OCI-LY7 (cell line): ENCODE results near the gene SLC6A18. TPM values are rescaled to one million over a fixed set of nuclear protein-coding genes. Genes with fewer than 3 reads are reported as not detected.

Source experiments
- BruUV-seq: library from RNA; stranded (reverse); fragments of 400-500 nt; replicated peaks from 2 replicates; lab custom pipeline; 2021; lab: Mats Ljungman, UMichigan
- CTCF ChIA-PET: fragments of 300-600 bp; sonication (Branson Sonifier 250); formaldehyde crosslinking; loops from one replicate; lab custom pipeline; 2022; ENCODE audit warnings: antibody characterized with exemption; ENCODE audit not compliant: unreplicated experiment; lab: Charles Lee
- POLR2A ChIA-PET: fragments of 300-600 bp; sonication (Branson Sonifier 250); formaldehyde crosslinking; loops from one replicate; lab custom pipeline; 2022; ENCODE audit warnings: antibody characterized with exemption; lab: Charles Lee
- DNase-seq: peaks from one replicate; pipeline ENCODE4 v3.0.0-alpha.2; 2015; ENCODE audit warnings: low spot score
- H2AFZ ChIP-seq: fragments of 200-600 bp; sonication (generic), shearing (Covaris generic); 2 replicates; pipeline ENCODE4 v1.6.1; 2014; ENCODE audit warnings: mild to moderate bottlenecking, antibody characterized with exemption, low read length, moderate library complexity
- H3K27ac ChIP-seq: fragments of 200-600 bp; sonication (generic); 2 replicates; pipeline ENCODE4 v1.5.1; 2014; ENCODE audit warnings: mixed run types, low read depth, mild to moderate bottlenecking, moderate library complexity, low read length, inconsistent platforms; ENCODE audit not compliant: poor library complexity, severe bottlenecking
- H3K36me3 ChIP-seq: fragments of 200-600 bp; sonication (generic); 2 replicates; pipeline ENCODE4 v1.6.1; 2014; ENCODE audit warnings: mild to moderate bottlenecking, antibody characterized with exemption, low read length, moderate library complexity, mixed read lengths; ENCODE audit not compliant: insufficient read depth
- H3K4me1 ChIP-seq: fragments of 200-600 bp; sonication (generic); 2 replicates; pipeline ENCODE4 v1.5.1; 2014; ENCODE audit warnings: mild to moderate bottlenecking, low read length; ENCODE audit not compliant: insufficient read depth, poor library complexity, severe bottlenecking
- H3K4me2 ChIP-seq: fragments of 200-600 bp; sonication (generic); 2 replicates; pipeline ENCODE4 v1.6.1; 2014; ENCODE audit warnings: mild to moderate bottlenecking, low read length
- H3K4me3 ChIP-seq: fragments of 200-600 bp; sonication (generic); 2 replicates; pipeline ENCODE4 v1.5.1; 2014; ENCODE audit warnings: mild to moderate bottlenecking, low read depth, low read length; ENCODE audit not compliant: poor library complexity, severe bottlenecking
- H3K79me2 ChIP-seq: fragments of 200-600 bp; sonication (generic); 2 replicates; pipeline ENCODE4 v1.6.1; 2016; ENCODE audit warnings: low read depth, mild to moderate bottlenecking, low read length, moderate library complexity, mixed read lengths; ENCODE audit not compliant: insufficient read depth
- H3K9me2 ChIP-seq: fragments of 200-600 bp; sonication (generic); 2 replicates; pipeline ENCODE4 v1.6.1; 2016; ENCODE audit warnings: mild to moderate bottlenecking, low read length, mixed read lengths; ENCODE audit not compliant: insufficient read depth
- H3K9me3 ChIP-seq: fragments of 200-600 bp; sonication (generic); 2 replicates; pipeline ENCODE4 v1.6.1; 2014; ENCODE audit warnings: mild to moderate bottlenecking, mixed run types, low read length, mixed read lengths
- H4K20me1 ChIP-seq: fragments of 200-600 bp; sonication (generic); 2 replicates; pipeline ENCODE4 v1.6.1; 2014; ENCODE audit warnings: mild to moderate bottlenecking, antibody characterized with exemption, low read length, moderate library complexity, mixed read lengths; ENCODE audit not compliant: insufficient read depth
- EZH2phosphoT487 ChIP-seq: fragments of 200-600 bp; sonication (generic); IDR thresholded peaks from 2 replicates; pipeline ENCODE4 v1.6.1; 2018; ENCODE audit warnings: low read depth, borderline replicate concordance, mild to moderate bottlenecking, mixed run types, antibody characterized with exemption, low read length, moderate library complexity, mixed read lengths
- intact Hi-C: fragments of 100-400 bp; cut with micrococcal nuclease; formaldehyde crosslinking; loops from one replicate; pipeline ENCODE4 v1.10.0; 2022; ENCODE audit not compliant: unreplicated experiment
- total RNA-seq, 2 experiments: library from RNA; depleted of rRNA in 1 of 2; stranded (reverse); fragments of >200 nt in 1 of 2; shearing (Covaris generic) in 1 of 2; gene quantifications; 2 replicates each; pipeline ENCODE4 v1.2.3, GENCODE V29; 2014 to 2022
- TF ChIP-seq, protein P1 (sequence below): fragments of 200-600 bp; sonication (generic); conservative IDR thresholded peaks from 2 replicates; pipeline ENCODE4 v1.5.1; 2014; ENCODE audit warnings: mild to moderate bottlenecking, antibody characterized with exemption, low read length, moderate library complexity, mixed read lengths

The SLC6A18 gene
- total RNA-seq, 2 experiments from 2014 or later, result not detected

- intact Hi-C loops, result no loop called here
- H3K4me3 ChIP-seq, result no peak overlapping the region
- no peak overlapping the region for H2AFZ ChIP-seq
- BruUV-seq, result no TSS peak
- no peaks in the 10 kb centered on the region for H3K4me1 ChIP-seq
- no peaks in the 10 kb centered on the region for H3K9me3 ChIP-seq
- TF ChIP-seq, protein P1, sequence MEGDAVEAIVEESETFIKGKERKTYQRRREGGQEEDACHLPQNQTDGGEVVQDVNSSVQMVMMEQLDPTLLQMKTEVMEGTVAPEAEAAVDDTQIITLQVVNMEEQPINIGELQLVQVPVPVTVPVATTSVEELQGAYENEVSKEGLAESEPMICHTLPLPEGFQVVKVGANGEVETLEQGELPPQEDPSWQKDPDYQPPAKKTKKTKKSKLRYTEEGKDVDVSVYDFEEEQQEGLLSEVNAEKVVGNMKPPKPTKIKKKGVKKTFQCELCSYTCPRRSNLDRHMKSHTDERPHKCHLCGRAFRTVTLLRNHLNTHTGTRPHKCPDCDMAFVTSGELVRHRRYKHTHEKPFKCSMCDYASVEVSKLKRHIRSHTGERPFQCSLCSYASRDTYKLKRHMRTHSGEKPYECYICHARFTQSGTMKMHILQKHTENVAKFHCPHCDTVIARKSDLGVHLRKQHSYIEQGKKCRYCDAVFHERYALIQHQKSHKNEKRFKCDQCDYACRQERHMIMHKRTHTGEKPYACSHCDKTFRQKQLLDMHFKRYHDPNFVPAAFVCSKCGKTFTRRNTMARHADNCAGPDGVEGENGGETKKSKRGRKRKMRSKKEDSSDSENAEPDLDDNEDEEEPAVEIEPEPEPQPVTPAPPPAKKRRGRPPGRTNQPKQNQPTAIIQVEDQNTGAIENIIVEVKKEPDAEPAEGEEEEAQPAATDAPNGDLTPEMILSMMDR, result no peak
- TF ChIP-seq EZH2phosphoT487, result no peak
- no peaks in the 10 kb centered on the region for H3K36me3 ChIP-seq
- H4K20me1 ChIP-seq, result no peaks in the 10 kb centered on the region
- H3K4me2 ChIP-seq, result no peak overlapping the region
- H3K9me2 ChIP-seq, result no peaks in the 10 kb centered on the region
- DNase-seq, result no peak
- ChIA-PET CTCF (no interaction called here), POLR2A (no interaction called here)
- H3K27ac ChIP-seq, result no peak overlapping the region
- H3K79me2 ChIP-seq, result no peaks in the 10 kb centered on the region
Measured at GRCh38 chr5:1215320-1216096, 9.7 kb upstream of the SLC6A18 start.

DNA sequence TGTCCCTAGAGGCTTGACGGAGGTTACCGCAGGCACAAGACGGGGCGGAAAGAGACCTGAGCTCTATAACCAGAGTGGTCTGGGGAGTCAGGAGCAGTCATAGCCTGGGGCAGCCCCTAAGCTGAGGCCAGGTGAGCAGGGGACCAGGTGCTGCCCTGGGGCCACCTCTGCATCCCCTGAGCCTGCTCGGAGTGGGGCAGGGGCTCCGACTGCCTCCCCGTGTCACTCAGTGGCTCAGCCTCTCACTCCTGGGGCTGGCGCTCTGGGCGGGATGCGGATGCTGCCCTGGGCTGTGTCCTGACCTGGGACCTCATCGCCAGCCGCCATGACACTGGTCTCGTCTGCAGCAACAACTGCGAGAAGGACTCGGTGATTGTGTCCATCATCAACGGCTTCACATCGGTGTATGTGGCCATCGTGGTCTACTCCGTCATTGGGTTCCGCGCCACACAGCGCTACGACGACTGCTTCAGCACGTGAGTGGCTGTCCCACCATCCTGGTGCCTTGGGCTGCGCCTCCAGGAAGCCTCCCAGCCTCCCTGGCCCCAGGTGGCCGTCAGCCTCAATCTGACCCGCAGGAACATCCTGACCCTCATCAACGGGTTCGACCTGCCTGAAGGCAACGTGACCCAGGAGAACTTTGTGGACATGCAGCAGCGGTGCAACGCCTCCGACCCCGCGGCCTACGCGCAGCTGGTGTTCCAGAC lies 8.8 kb upstream of the SLC6A18 start:
- H3K36me3 ChIP-seq, result no peaks in the 10 kb centered on the region
- ChIA-PET POLR2A (no interaction called here), CTCF (no interaction called here)
- no peak for DNase-seq
- H3K79me2 ChIP-seq, result no peaks in the 10 kb centered on the region
- H3K4me3 ChIP-seq, result no peak overlapping the region
- intact Hi-C loops, result no loop called here
- TF ChIP-seq EZH2phosphoT487, result no peak
- TF ChIP-seq, protein P1, result no peak
- H3K9me2 ChIP-seq, result no peaks in the 10 kb centered on the region
- H3K27ac ChIP-seq, result no peak overlapping the region
- H2AFZ ChIP-seq, result no peak overlapping the region
- no peak overlapping the region for H3K4me2 ChIP-seq
- H4K20me1 ChIP-seq, result no peaks in the 10 kb centered on the region
- H3K9me3 ChIP-seq, result no peaks in the 10 kb centered on the region
- H3K4me1 ChIP-seq, result no peaks in the 10 kb centered on the region
- no TSS peak for BruUV-seq

DNA sequence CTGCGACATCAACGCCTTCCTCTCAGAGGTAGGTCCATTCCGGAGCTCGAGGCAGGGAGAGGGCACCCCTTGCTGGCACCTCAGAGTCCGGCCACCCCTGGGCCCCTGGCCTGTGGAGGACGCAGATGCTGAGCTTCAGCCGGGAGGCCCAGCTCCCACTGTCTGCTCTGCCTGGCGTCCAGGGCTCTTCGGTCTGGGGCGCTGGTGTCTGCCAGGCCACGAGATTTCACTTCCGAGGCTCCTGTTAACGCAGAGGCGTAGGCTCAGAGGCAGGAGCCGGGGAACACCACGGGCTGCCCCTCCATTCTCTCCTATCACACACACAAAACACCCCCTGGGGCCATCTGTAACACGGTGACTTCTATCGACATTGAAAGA lies 8.3 kb upstream of the SLC6A18 start:
- ChIA-PET POLR2A (no interaction called here), CTCF (no interaction called here)
- Histone ChIP-seq H3K4me2 (no peak overlapping the region), H2AFZ (no peak overlapping the region), H3K9me3 (no peaks in the 10 kb centered on the region), H3K79me2 (no peaks in the 10 kb centered on the region), H3K9me2 (no peaks in the 10 kb centered on the region), H4K20me1 (no peaks in the 10 kb centered on the region), H3K4me3 (no peak overlapping the region), H3K27ac (no peak overlapping the region), H3K4me1 (no peaks in the 10 kb centered on the region), H3K36me3 (no peaks in the 10 kb centered on the region)
- intact Hi-C loops, result no loop called here
- no peak for DNase-seq
- no TSS peak for BruUV-seq
- TF ChIP-seq, protein P1, result no peak
